OCI-LY1 (cell line): Measurements from ENCODE around the gene PLXNB3.
"Not testable (repeated sequence)": the region's sequence is repeated elsewhere in the genome, so short reads cannot be mapped to it uniquely, and the experiment has no call there.

ENCODE experiments used
- H2AFZ ChIP-seq: fragments of 200-600 bp; sonication (generic), shearing (Covaris generic); 2 replicates; pipeline ENCODE4 v1.6.0; 2014; ENCODE audit warnings: antibody characterized with exemption, mild to moderate bottlenecking, low read length
- H3F3A ChIP-seq: fragments of 200-600 bp; sonication (generic), shearing (Covaris generic); 2 replicates; pipeline ENCODE4 v1.6.0; 2014; ENCODE audit warnings: mild to moderate bottlenecking, antibody characterized with exemption, low read length, moderate library complexity; ENCODE audit not compliant: insufficient read depth
- H3K27ac ChIP-seq: fragments of 200-600 bp; sonication (generic); 2 replicates; pipeline ENCODE4 v1.5.1; 2014; ENCODE audit warnings: low read length, mixed run types, mild to moderate bottlenecking, low read depth; ENCODE audit not compliant: poor library complexity, severe bottlenecking
- H3K27me3 ChIP-seq: fragments of 200-600 bp; sonication (generic); 2 replicates; pipeline ENCODE4 v1.6.0; 2014; ENCODE audit warnings: antibody characterized with exemption, mild to moderate bottlenecking, low read length, moderate library complexity; ENCODE audit not compliant: insufficient read depth
- H3K36me3 ChIP-seq: fragments of 200-600 bp; sonication (generic); 2 replicates; pipeline ENCODE4 v1.6.1; 2014; ENCODE audit warnings: mild to moderate bottlenecking, antibody characterized with exemption, low read length, moderate library complexity, mixed read lengths; ENCODE audit not compliant: insufficient read depth
- H3K4me1 ChIP-seq: fragments of 200-600 bp; sonication (generic); 2 replicates; pipeline ENCODE4 v1.5.1; 2014; ENCODE audit warnings: mild to moderate bottlenecking, low read length, moderate library complexity; ENCODE audit not compliant: insufficient read depth, severe bottlenecking
- H3K4me2 ChIP-seq: fragments of 200-600 bp; sonication (generic), shearing (Covaris generic); 2 replicates; pipeline ENCODE4 v1.6.1; 2014; ENCODE audit warnings: low read length
- H3K4me3 ChIP-seq: fragments of 200-600 bp; sonication (generic); 2 replicates; pipeline ENCODE4 v1.5.1; 2014; ENCODE audit warnings: low read length, low read depth, mild to moderate bottlenecking, mixed read lengths; ENCODE audit not compliant: poor library complexity, severe bottlenecking
- H3K79me2 ChIP-seq: fragments of 200-600 bp; shearing (Covaris generic); 2 replicates; pipeline ENCODE4 v1.6.1; 2016; ENCODE audit warnings: mixed run types, low read length, mixed read lengths; ENCODE audit not compliant: insufficient read depth
- H3K9ac ChIP-seq: fragments of 200-600 bp; sonication (generic), shearing (Covaris generic); 2 replicates; pipeline ENCODE4 v1.6.1; 2014; ENCODE audit warnings: mild to moderate bottlenecking, low read length, mixed read lengths
- H3K9me2 ChIP-seq: fragments of 200-600 bp; sonication (generic), shearing (Covaris generic); 2 replicates; pipeline ENCODE4 v1.6.1; 2014; ENCODE audit warnings: low read depth, mild to moderate bottlenecking, low read length, mixed read lengths
- H3K9me3 ChIP-seq: fragments of 200-600 bp; shearing (Covaris generic); 2 replicates; pipeline ENCODE4 v1.6.1; 2014; ENCODE audit warnings: low read length, mixed read lengths
- H4K20me1 ChIP-seq: fragments of 200-600 bp; sonication (generic), shearing (Covaris generic); 2 replicates; pipeline ENCODE4 v1.6.0; 2016; ENCODE audit warnings: mild to moderate bottlenecking, low read length; ENCODE audit not compliant: insufficient read depth
- CTCF ChIP-seq: fragments of 200-600 bp; sonication (generic), shearing (Covaris generic); IDR thresholded peaks from 2 replicates; pipeline ENCODE4 v1.5.1; 2017; ENCODE audit warnings: mild to moderate bottlenecking, antibody characterized with exemption, low read length, moderate library complexity, mixed read lengths
- EZH2 ChIP-seq: fragments of 200-600 bp; sonication (generic), shearing (Covaris generic); IDR thresholded peaks from 2 replicates; pipeline ENCODE4 v1.8.0; 2017; ENCODE audit warnings: borderline replicate concordance, mixed run types, mild to moderate bottlenecking, antibody characterized with exemption, low read length, moderate library complexity, mixed read lengths

The PLXNB3 gene

GRCh38 chrX:153728095-153728494, 36.0 kb upstream of the PLXNB3 start:
- Histone ChIP-seq H3K9me2 (no peaks in the 10 kb centered on the region), H3F3A (no peaks in the 10 kb centered on the region), H3K4me1 (peaks cover 31% of the 10 kb centered on the region), H3K27me3 (no peaks in the 10 kb centered on the region), H3K36me3 (no peaks in the 10 kb centered on the region; the same call in 1 of the 2 replicates), H3K79me2 (no peaks in the 10 kb centered on the region), H2AFZ (no peak overlapping the region), H3K4me3 (no peak overlapping the region), H3K9ac (no peak overlapping the region), H4K20me1 (no peaks in the 10 kb centered on the region), H3K4me2 (no peak overlapping the region), H3K27ac (no peak overlapping the region), H3K9me3 (no peaks in the 10 kb centered on the region)
- TF ChIP-seq EZH2 = no peak
- no peak for TF ChIP-seq CTCF

GRCh38 chrX:153728951-153729631, 35.0 kb upstream of the PLXNB3 start:
- no peak overlapping the region for H3K9ac ChIP-seq
- no peaks in the 10 kb centered on the region for H4K20me1 ChIP-seq
- TF ChIP-seq EZH2 = no peak
- TF ChIP-seq CTCF = no peak
- H3K4me3 ChIP-seq = no peak overlapping the region
- no peaks in the 10 kb centered on the region for H3K9me3 ChIP-seq
- no peaks in the 10 kb centered on the region for H3F3A ChIP-seq
- no peak overlapping the region for H3K27ac ChIP-seq
- H3K4me1 ChIP-seq = peaks cover 31% of the 10 kb centered on the region
- no peak overlapping the region for H2AFZ ChIP-seq
- no peaks in the 10 kb centered on the region; the same call in 1 of the 2 replicates for H3K36me3 ChIP-seq
- H3K4me2 ChIP-seq = no peak overlapping the region
- no peaks in the 10 kb centered on the region for H3K9me2 ChIP-seq
- H3K27me3 ChIP-seq = no peaks in the 10 kb centered on the region
- H3K79me2 ChIP-seq = no peaks in the 10 kb centered on the region

GRCh38 chrX:153730115-153730514, 33.9 kb upstream of the PLXNB3 start:
- H3K9ac ChIP-seq, H4K20me1 ChIP-seq: not testable (repeated sequence)

More at GRCh38 chrX:153730115-153730514, 33.9 kb upstream of the PLXNB3 start:
- peaks cover 27% of the 10 kb centered on the region for H3K4me1 ChIP-seq
- not testable (repeated sequence) for H3K4me2 ChIP-seq, H3K79me2 ChIP-seq, H3K27ac ChIP-seq, H3K9me2 ChIP-seq, H3K9me3 ChIP-seq, H3K27me3 ChIP-seq, H2AFZ ChIP-seq, H3K4me3 ChIP-seq, H3K36me3 ChIP-seq, H3F3A ChIP-seq
